ENCODE measurements around the gene SNAI3.

The SNAI3 gene

DNA sequence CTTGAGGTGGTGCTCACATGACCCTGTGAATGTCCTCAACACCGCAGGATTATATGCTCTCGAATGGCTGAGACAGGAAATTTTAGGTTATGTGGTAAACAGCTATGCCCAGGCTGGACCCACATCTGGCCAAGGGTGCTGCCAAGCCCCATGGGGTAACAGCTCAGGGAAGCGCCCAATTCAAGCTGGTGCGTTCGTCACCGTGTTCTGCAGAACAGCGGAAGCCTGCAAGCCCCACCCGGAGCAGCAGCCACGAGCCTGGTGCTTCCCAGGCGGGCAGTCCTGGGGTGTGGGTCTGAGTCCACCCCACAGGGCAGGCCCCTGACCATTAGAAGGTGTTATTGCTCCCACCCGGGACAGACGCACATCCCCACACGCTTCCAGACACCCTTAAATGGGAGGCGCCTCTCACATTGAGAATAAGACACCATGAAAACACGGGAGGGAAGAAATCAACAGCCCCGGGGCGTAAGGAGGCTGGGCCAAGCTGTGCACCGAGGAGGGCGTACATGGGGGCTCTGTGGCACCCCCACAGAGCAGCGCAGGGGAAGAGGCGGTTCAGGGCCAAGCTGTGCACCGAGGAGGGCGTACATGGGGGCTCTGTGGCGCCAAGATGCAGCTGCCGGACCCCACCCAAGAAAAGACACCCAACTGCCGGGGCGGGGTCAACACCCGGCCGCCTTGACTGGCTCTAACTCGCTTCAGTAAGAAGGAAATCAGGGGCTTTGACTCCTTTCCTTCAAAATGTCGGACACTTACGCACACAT, 32.5 kb downstream of the SNAI3 start:
- Histone ChIP-seq H3K9me2 (replicated peaks; ENCODE audit: control insufficient read depth, low read length) (no peaks in the 10 kb centered on the region), H3K36me3 (ENCODE audit: control insufficient read depth, low read length) (peaks cover 90% of the 10 kb centered on the region), H3K79me2 (ENCODE audit: control insufficient read depth, low read length) (peaks cover 53% of the 10 kb centered on the region), H3F3A (ENCODE audit: control insufficient read depth, insufficient read depth) (no peaks in the 10 kb centered on the region), H3K9me3 (ENCODE audit: control insufficient read depth, insufficient read depth, low read length) (no peaks in the 10 kb centered on the region), H3K4me1 (ENCODE audit: control insufficient read depth, low read length) (peaks cover 30% of the 10 kb centered on the region), H3K27me3 (ENCODE audit: control insufficient read depth, low read length) (no peaks in the 10 kb centered on the region), H3K4me2 (ENCODE audit: low read length) (no peak overlapping the region), H4K20me1 (ENCODE audit: control insufficient read depth, insufficient read depth, low read depth, low read length) (peaks cover 13% of the 10 kb centered on the region), H3K27ac (ENCODE audit: low read depth, low read length) (no peak overlapping the region), H3K4me3 (ENCODE audit: low read length) (no peak overlapping the region)
- no peak for TF ChIP-seq EZH2phosphoT487 (IDR thresholded peaks at IDR 0.05; ENCODE audit: borderline replicate concordance, low read length)
- TF ChIP-seq, protein P1, sequence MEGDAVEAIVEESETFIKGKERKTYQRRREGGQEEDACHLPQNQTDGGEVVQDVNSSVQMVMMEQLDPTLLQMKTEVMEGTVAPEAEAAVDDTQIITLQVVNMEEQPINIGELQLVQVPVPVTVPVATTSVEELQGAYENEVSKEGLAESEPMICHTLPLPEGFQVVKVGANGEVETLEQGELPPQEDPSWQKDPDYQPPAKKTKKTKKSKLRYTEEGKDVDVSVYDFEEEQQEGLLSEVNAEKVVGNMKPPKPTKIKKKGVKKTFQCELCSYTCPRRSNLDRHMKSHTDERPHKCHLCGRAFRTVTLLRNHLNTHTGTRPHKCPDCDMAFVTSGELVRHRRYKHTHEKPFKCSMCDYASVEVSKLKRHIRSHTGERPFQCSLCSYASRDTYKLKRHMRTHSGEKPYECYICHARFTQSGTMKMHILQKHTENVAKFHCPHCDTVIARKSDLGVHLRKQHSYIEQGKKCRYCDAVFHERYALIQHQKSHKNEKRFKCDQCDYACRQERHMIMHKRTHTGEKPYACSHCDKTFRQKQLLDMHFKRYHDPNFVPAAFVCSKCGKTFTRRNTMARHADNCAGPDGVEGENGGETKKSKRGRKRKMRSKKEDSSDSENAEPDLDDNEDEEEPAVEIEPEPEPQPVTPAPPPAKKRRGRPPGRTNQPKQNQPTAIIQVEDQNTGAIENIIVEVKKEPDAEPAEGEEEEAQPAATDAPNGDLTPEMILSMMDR (IDR thresholded peaks at IDR 0.05; ENCODE audit: low read depth, low read length, poor library complexity, severe bottlenecking): no peak

- H3F3A ChIP-seq (ENCODE audit: control insufficient read depth, insufficient read depth): no peaks in the 10 kb centered on the region
- no peak for TF ChIP-seq EZH2phosphoT487 (IDR thresholded peaks at IDR 0.05; ENCODE audit: borderline replicate concordance, low read length)
- TF ChIP-seq, protein P1 (IDR thresholded peaks at IDR 0.05; ENCODE audit: low read depth, low read length, poor library complexity, severe bottlenecking): no peak
- H3K4me3 ChIP-seq (ENCODE audit: low read length): no peak overlapping the region
- peaks cover 89% of the 10 kb centered on the region for H3K36me3 ChIP-seq (ENCODE audit: control insufficient read depth, low read length)
- no peaks in the 10 kb centered on the region for H3K9me2 ChIP-seq (replicated peaks; ENCODE audit: control insufficient read depth, low read length)
- H3K4me2 ChIP-seq (ENCODE audit: low read length): no peak overlapping the region
- H3K4me1 ChIP-seq (ENCODE audit: control insufficient read depth, low read length): peaks cover 35% of the 10 kb centered on the region
- H3K9me3 ChIP-seq (ENCODE audit: control insufficient read depth, insufficient read depth, low read length): no peaks in the 10 kb centered on the region
- peaks cover 15% of the 10 kb centered on the region for H4K20me1 ChIP-seq (ENCODE audit: control insufficient read depth, insufficient read depth, low read depth, low read length)
- peaks cover 53% of the 10 kb centered on the region for H3K79me2 ChIP-seq (ENCODE audit: control insufficient read depth, low read length)
- H3K27me3 ChIP-seq (ENCODE audit: control insufficient read depth, low read length): no peaks in the 10 kb centered on the region
- no peak overlapping the region for H3K27ac ChIP-seq (ENCODE audit: low read depth, low read length)
Measured at GRCh38 chr16:88653101-88653500, 33.2 kb downstream of the SNAI3 start.

DNA sequence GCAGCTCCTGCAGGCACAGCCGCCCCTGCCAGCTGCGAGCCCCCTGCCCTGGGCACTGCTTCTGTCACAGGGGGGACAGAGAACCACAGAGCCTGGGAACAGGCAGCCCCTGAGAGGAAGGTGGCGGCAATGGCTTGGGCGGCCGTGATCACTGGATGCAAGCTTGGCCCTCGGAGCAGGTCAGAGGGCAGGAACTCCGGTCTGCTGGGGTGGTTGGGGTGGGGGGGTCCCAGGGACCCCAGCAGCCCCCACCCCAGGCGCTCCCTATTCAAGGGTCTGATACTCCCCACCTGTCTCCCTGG, 33.6 kb downstream of the SNAI3 start:
- Histone ChIP-seq H3K9me2 (replicated peaks; ENCODE audit: control insufficient read depth, low read length) (no peaks in the 10 kb centered on the region), H3F3A (ENCODE audit: control insufficient read depth, insufficient read depth) (no peaks in the 10 kb centered on the region), H4K20me1 (ENCODE audit: control insufficient read depth, insufficient read depth, low read depth, low read length) (peaks cover 18% of the 10 kb centered on the region), H3K9me3 (ENCODE audit: control insufficient read depth, insufficient read depth, low read length) (no peaks in the 10 kb centered on the region), H3K4me2 (ENCODE audit: low read length) (peak overlapping the region; percentile 87; the same call in 1 of the 2 replicates), H3K36me3 (ENCODE audit: control insufficient read depth, low read length) (peaks cover 89% of the 10 kb centered on the region), H3K4me1 (ENCODE audit: control insufficient read depth, low read length) (peaks cover 39% of the 10 kb centered on the region), H3K27ac (ENCODE audit: low read depth, low read length) (peak overlapping the region; percentile 92; the same call in 1 of the 2 replicates), H3K79me2 (ENCODE audit: control insufficient read depth, low read length) (peaks cover 53% of the 10 kb centered on the region), H3K4me3 (ENCODE audit: low read length) (peak overlapping the region; percentile 86; the same call in 1 of the 2 replicates), H3K27me3 (ENCODE audit: control insufficient read depth, low read length) (no peaks in the 10 kb centered on the region)
- TF ChIP-seq, protein P1 (IDR thresholded peaks at IDR 0.05; ENCODE audit: low read depth, low read length, poor library complexity, severe bottlenecking): no peak
- no peak for TF ChIP-seq EZH2phosphoT487 (IDR thresholded peaks at IDR 0.05; ENCODE audit: borderline replicate concordance, low read length)

Data from DOHH2 (cell line).